Mesodermal cell (in vitro differentiated cells): ENCODE measurements around the gene SEMA4C.
A peak's percentile ranks its signal among the peaks of the same experiment; 100 is the strongest.

Source experiments
- H3K27ac ChIP-seq: 2 replicates; pipeline ENCODE4 v1.7.0; 2013; ENCODE audit warnings: mild to moderate bottlenecking, low read depth, low read length, moderate library complexity; ENCODE audit not compliant: severe bottlenecking
- H3K36me3 ChIP-seq: 2 replicates; pipeline ENCODE4 v1.7.1; 2013; ENCODE audit warnings: mild to moderate bottlenecking, low read length, moderate library complexity; ENCODE audit not compliant: control insufficient read depth, insufficient read depth
- H3K4me1 ChIP-seq: one replicate; pipeline ENCODE4 v1.7.1; 2013; ENCODE audit warnings: mild to moderate bottlenecking, low read length; ENCODE audit not compliant: insufficient read depth, control insufficient read depth, poor library complexity, severe bottlenecking
- H3K4me3 ChIP-seq: 2 replicates; pipeline ENCODE4 v1.7.0; 2013; ENCODE audit warnings: low read length, control low read depth, mild to moderate bottlenecking; ENCODE audit not compliant: insufficient read depth, poor library complexity, severe bottlenecking; ENCODE audit errors: extremely low read depth
- H3K9me3 ChIP-seq: 2 replicates; pipeline ENCODE4 v1.7.1; 2013; ENCODE audit warnings: mild to moderate bottlenecking, low read length, moderate library complexity; ENCODE audit not compliant: control insufficient read depth
- WGBS, 2 experiments: methylation state at CpG; one replicate each; pipeline ENCODE4 v1.1.5; 2013; ENCODE audit warnings: missing lambda C conversion rate in 2 of 2; ENCODE audit not compliant: insufficient coverage in 2 of 2; 5-methylcytosine and 5-hydroxymethylcytosine counted together

SEMA4C gene

DNA sequence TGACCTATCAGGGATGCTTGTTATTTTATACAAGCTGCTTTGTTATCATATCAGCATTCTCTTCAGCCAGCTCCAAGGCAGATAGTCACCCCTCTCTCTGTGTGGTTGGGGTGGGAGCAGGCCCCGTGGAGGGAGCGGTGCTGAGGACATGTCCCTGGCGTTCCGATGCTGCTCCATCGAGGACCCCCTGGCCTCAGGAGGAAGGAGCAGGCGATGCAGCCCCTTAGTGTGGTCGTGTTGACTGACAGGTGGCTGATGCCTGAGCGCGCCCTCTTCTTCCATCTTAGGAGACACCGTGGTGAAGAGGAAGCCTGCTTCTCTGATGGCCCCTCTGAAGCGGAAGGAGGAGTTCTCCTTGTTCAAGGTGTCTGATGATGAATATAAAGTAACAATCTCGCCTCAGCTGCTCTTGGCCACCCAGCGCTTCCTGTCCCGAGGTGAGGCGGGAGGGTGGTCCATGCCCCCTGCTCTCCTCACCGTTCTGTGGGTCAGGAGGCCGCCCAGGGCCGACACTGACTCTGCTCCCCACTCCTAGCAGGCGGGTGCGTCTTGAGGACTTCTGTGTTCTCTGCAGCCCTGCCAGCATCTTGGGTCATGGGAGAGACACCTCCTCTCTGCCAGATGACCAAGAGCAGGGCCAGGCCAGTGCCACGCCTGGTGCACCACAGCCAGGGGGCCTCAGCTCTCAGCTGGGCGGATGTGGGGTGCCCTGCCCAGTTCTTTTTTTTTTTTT lies 43.2 kb downstream of the SEMA4C start:
- Histone ChIP-seq H3K4me3 (no peak overlapping the region), H3K9me3 (no peaks in the 10 kb centered on the region), H3K36me3 (peaks cover 54% of the 10 kb centered on the region), H3K27ac (no peak overlapping the region), H3K4me1 (peaks cover 1% of the 10 kb centered on the region)
- 92 to 94% methylated on average over 17 to 18 of the region's 22 CpGs for WGBS, 2 experiments

- H3K9me3 ChIP-seq = no peaks in the 10 kb centered on the region
- H3K4me1 ChIP-seq = no peaks in the 10 kb centered on the region
- 94 to 96% methylated on average over 13 to 14 of the region's 14 CpGs for WGBS, 2 experiments
- H3K4me3 ChIP-seq = no peak overlapping the region
- no peak overlapping the region for H3K27ac ChIP-seq
- H3K36me3 ChIP-seq = peaks cover 41% of the 10 kb centered on the region
Observed at GRCh38 chr2:96825057-96825456, 44.8 kb downstream of the SEMA4C start.

DNA sequence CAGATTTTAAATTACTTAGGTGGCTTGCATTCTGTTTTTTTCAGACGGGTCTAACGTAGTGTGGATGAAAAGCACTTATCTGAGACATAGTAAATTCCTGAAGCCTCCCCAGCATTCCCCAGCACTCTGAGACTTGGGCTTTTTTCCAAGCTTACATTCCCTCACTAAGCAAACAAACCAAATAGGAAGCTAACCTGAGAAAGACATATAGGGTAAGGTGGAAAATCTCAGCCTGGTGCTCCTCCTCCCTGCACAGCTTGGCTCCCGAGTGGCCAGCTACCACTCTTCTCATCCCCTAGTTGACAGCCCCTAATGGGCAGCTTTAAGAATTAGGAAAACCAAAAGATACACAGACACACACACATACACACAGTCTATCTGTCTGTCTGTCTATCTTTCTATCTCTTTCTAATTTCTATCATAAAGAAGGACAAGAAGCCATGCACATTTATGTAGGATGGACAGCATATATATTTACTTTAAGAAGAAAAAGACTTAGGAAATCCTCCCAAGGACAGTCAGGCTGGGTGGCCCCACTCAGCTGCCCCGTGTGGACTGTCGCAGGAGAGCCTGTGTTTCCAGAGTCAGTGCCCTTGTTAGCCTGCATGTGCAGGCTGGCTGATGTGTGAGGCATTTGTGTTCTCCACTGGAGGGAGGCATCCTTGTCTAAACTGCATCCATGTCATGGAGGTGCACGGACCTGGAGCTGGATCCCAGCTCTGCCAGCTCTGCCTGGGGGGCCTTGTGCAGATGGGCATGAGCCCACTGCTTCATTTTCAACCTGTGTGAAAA lies 45.6 kb downstream of the SEMA4C start:
- Histone ChIP-seq H3K27ac (no peak overlapping the region), H3K4me3 (no peak overlapping the region), H3K36me3 (peaks cover 40% of the 10 kb centered on the region), H3K9me3 (no peaks in the 10 kb centered on the region), H3K4me1 (no peaks in the 10 kb centered on the region)
- 86 to 90% methylated on average over 3 to 5 of the region's 6 CpGs for WGBS, 2 experiments

DNA sequence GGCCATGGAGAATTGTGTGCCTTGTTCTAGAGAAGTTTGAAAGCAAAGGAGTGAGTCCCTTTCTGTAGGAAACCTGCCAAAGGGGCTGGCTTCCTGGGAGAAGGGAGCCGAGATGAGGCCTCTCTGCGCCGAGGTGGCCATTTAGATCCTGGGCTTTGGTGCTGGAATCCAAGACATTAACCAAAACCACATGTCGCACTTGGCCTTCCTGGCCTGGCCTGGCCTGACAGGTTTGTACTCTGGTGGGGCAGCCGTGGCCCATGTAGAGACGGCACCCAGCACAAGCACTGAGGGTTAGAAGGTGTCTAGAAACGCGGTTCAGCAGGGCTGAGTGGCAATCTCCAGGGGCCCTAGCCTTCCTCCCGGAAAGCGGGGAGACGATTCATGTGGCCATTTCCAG lies 46.7 kb downstream of the SEMA4C start:
- Histone ChIP-seq H3K4me1 (peaks cover 5% of the 10 kb centered on the region), H3K36me3 (peaks cover 42% of the 10 kb centered on the region), H3K4me3 (no peak overlapping the region), H3K27ac (no peak overlapping the region), H3K9me3 (no peaks in the 10 kb centered on the region)
- 91 to 96% methylated on average over 7 to 11 of the region's 11 CpGs for WGBS, 2 experiments

DNA sequence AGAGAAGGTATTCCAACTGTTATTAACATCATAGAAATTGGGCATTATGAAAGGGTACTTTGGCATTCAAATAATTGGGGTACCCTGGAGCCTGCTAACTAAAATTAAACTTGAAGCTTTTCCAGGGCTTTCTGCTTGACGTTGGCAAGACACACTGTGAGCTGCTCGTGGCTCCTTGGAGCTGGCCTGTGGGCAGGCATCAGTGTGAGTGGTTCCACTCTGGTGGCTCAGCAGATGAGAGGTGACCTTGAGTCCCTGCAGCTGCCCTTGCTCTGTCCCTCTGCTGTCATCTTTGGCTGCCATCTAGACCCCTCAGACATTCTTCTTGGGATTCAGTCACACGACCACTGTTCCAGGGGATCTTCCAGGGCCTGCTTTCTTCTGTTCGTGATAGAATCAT lies 47.1 kb downstream of the SEMA4C start:
- Histone ChIP-seq H3K4me1 (peaks cover 9% of the 10 kb centered on the region), H3K9me3 (no peaks in the 10 kb centered on the region), H3K27ac (no peak overlapping the region), H3K4me3 (no peak overlapping the region), H3K36me3 (peaks cover 41% of the 10 kb centered on the region)
- 92 to 95% methylated on average over 4 of the region's 4 CpGs for WGBS, 2 experiments

DNA sequence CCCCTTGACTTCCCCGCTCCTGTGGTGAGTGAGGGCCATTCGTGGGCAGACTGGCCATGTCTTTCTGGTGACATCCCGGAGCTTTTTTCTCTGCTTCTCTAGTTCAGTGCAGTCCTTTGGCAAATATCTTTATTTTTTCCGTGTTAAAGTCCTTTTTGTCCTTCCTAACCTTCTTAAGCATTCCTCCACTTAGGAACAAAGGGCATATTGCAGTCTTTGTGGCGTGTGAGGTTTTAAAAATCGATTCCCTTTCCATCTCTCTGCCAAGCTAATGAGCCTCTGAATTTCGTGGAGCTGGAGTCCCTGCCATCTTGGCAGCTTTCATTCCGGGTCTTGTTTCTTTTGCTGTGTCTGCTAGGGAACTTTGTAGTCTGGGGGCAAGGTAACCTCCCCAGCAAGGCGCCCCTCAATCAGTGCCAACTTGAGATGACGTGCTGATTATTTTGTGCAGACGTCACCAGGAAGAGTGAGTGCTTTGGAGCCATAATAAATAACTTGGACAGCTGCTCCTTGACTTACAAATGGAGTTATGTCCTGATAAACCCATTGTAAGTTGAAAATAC lies 48.7 kb downstream of the SEMA4C start:
- no peak overlapping the region for H3K27ac ChIP-seq
- H3K9me3 ChIP-seq = no peaks in the 10 kb centered on the region
- peaks cover 30% of the 10 kb centered on the region for H3K36me3 ChIP-seq
- no peak overlapping the region for H3K4me3 ChIP-seq
- peaks cover 15% of the 10 kb centered on the region for H3K4me1 ChIP-seq
- 85 to 94% methylated on average over 7 to 9 of the region's 11 CpGs for WGBS, 2 experiments

GRCh38 chr2:96819876-96820511 lies 49.9 kb downstream of the SEMA4C start:
- Histone ChIP-seq H3K36me3 (peaks cover 26% of the 10 kb centered on the region), H3K4me3 (no peak overlapping the region), H3K9me3 (no peaks in the 10 kb centered on the region), H3K27ac (no peak overlapping the region), H3K4me1 (peaks cover 15% of the 10 kb centered on the region)
- WGBS, 2 experiments = 92 to 93% methylated on average over 10 to 12 of the region's 12 CpGs

GRCh38 chr2:96819128-96819875 lies 50.6 kb downstream of the SEMA4C start:
- H3K4me3 ChIP-seq = no peak overlapping the region
- 86 to 91% methylated on average over 6 to 10 of the region's 10 CpGs for WGBS, 2 experiments
- H3K27ac ChIP-seq = no peak overlapping the region
- peaks cover 26% of the 10 kb centered on the region for H3K36me3 ChIP-seq
- peaks cover 15% of the 10 kb centered on the region for H3K4me1 ChIP-seq
- no peaks in the 10 kb centered on the region for H3K9me3 ChIP-seq

GRCh38 chr2:96817882-96818281 lies 52.0 kb downstream of the SEMA4C start:
- Histone ChIP-seq H3K27ac (no peak overlapping the region), H3K9me3 (no peaks in the 10 kb centered on the region), H3K36me3 (peaks cover 16% of the 10 kb centered on the region), H3K4me3 (peak overlapping the region; percentile 46), H3K4me1 (peaks cover 15% of the 10 kb centered on the region)
- WGBS, 2 experiments = 82 to 87% methylated on average over 6 of the region's 8 CpGs
